B cell (primary cell): ENCODE results near the gene AKT2. TPM values are rescaled to one million over a fixed set of nuclear protein-coding genes. Genes with fewer than 3 reads are reported as not detected.

ENCODE experiments used
- ATAC-seq: fragments of 200-7000 bp; cut with Tn5 transposase; one replicate; pipeline ENCODE4 v1.10.0; 2021; ENCODE audit warnings: low read depth, mild to moderate bottlenecking, moderate number of reproducible peaks, moderate library complexity
- CTCF ChIA-PET: fragments of 350-600 bp; sonication (Branson Sonifier 250); formaldehyde crosslinking; loops from one replicate; lab custom pipeline; 2021; ENCODE audit warnings: antibody characterized with exemption, inconsistent platforms; lab: Charles Lee
- POLR2A ChIA-PET: fragments of 350-600 bp; sonication (Branson Sonifier 250); formaldehyde crosslinking; loops from one replicate; lab custom pipeline; 2021; ENCODE audit warnings: antibody characterized with exemption; lab: Charles Lee
- DNase-seq: peaks from one replicate; pipeline ENCODE4 v3.0.0; 2013
- H2AFZ ChIP-seq: 2 replicates; pipeline ENCODE4 v1.6.1; 2012; ENCODE audit warnings: mild to moderate bottlenecking, low read depth, low read length; ENCODE audit not compliant: insufficient read depth, poor library complexity, severe bottlenecking
- H3K27ac ChIP-seq, 2 donors: 1 replicate in 1 of 2; 2 replicates in 1 of 2; pipeline ENCODE4 v1.5.1; 2012 to 2013; ENCODE audit warnings: low read length in 2 of 2, mild to moderate bottlenecking in 2 of 2, moderate library complexity in 1 of 2
- H3K27me3 ChIP-seq, 4 experiments: fragments of 200-600 bp in 1 of 4; sonication (generic) in 1 of 4; replicated peaks in 1 of 4; 1 replicate in 2 of 4; 2 replicates in 2 of 4; pipeline versions ENCODE4 v1.6.1 to v1.7.0; 2013 to 2016; ENCODE audit warnings: low read length in 3 of 4, mild to moderate bottlenecking in 2 of 4, mixed read lengths in 1 of 4, moderate library complexity in 1 of 4; ENCODE audit not compliant: insufficient read depth in 4 of 4, control insufficient read depth in 3 of 4; ENCODE audit errors: control extremely low read depth in 1 of 4
- H3K36me3 ChIP-seq, 2 experiments: replicated peaks in 1 of 2; 1 replicate in 1 of 2; 2 replicates in 1 of 2; pipeline versions ENCODE4 v1.6.1 to v1.7.1; 2013; ENCODE audit warnings: low read length in 1 of 2; ENCODE audit not compliant: insufficient read depth in 2 of 2, control insufficient read depth in 1 of 2; ENCODE audit errors: control extremely low read depth in 1 of 2, extremely low read depth in 1 of 2
- H3K4me1 ChIP-seq, 2 donors: fragments of 200-600 bp in 1 of 2; sonication (generic) in 1 of 2; 1 replicate in 1 of 2; 2 replicates in 1 of 2; pipeline versions ENCODE4 v1.5.1 to v1.6.1; 2013 to 2017; ENCODE audit warnings: low read length in 2 of 2; ENCODE audit not compliant: control insufficient read depth in 2 of 2, insufficient read depth in 2 of 2
- H3K4me2 ChIP-seq: replicated peaks from 2 replicates; pipeline ENCODE3; 2012; ENCODE audit warnings: mild to moderate bottlenecking, low read depth, low read length; ENCODE audit not compliant: poor library complexity, severe bottlenecking
- H3K4me3 ChIP-seq, 5 experiments: fragments of 200-600 bp in 1 of 5; sonication (generic) in 1 of 5; 1 replicate in 3 of 5; 2 replicates in 2 of 5; pipeline versions ENCODE4 v1.5.1 to v1.7.0; 2011 to 2016; ENCODE audit warnings: low read length in 4 of 5, mild to moderate bottlenecking in 4 of 5, low read depth in 2 of 5, control low read depth in 1 of 5, moderate library complexity in 1 of 5; ENCODE audit not compliant: insufficient read depth in 1 of 5; ENCODE audit errors: control extremely low read depth in 1 of 5, extremely low read depth in 1 of 5
- H3K79me2 ChIP-seq: fragments of 200-600 bp; sonication (generic); one replicate; pipeline ENCODE4 v1.6.0; 2016; ENCODE audit warnings: low read length; ENCODE audit not compliant: control insufficient read depth, insufficient read depth
- H3K9ac ChIP-seq: fragments of 200-600 bp; sonication (generic); 2 replicates; pipeline ENCODE4 v1.6.1; 2017; ENCODE audit warnings: mild to moderate bottlenecking, low read length, moderate library complexity
- H3K9me3 ChIP-seq, 3 donors: one replicate each; pipeline versions ENCODE4 v1.6.1 to v1.7.1; 2013; ENCODE audit warnings: low read length in 2 of 3; ENCODE audit not compliant: control insufficient read depth in 2 of 3, insufficient read depth in 1 of 3; ENCODE audit errors: control extremely low read depth in 1 of 3
- H4K20me1 ChIP-seq: 2 replicates; pipeline ENCODE4 v1.6.0; 2012; ENCODE audit warnings: mild to moderate bottlenecking, low read length; ENCODE audit not compliant: insufficient read depth, control insufficient read depth, poor library complexity, severe bottlenecking
- H3K27ac Mint-ChIP-seq: one replicate; pipeline ENCODE4 v1.8.0; 2021; ENCODE audit warnings: mixed read lengths
- H3K27me3 Mint-ChIP-seq: one replicate; pipeline ENCODE4 v1.8.0; 2021; ENCODE audit warnings: mixed read lengths
- H3K4me1 Mint-ChIP-seq: one replicate; pipeline ENCODE4 v1.8.0; 2021; ENCODE audit warnings: mixed read lengths
- H3K4me3 Mint-ChIP-seq: one replicate; pipeline ENCODE4 v1.8.0; 2021; ENCODE audit warnings: mixed read lengths
- H3K9me3 Mint-ChIP-seq: one replicate; pipeline ENCODE4 v1.8.0; 2022; ENCODE audit warnings: mixed read lengths; ENCODE audit not compliant: insufficient read depth
- CTCF ChIP-seq: fragments of 200-600 bp; IDR thresholded peaks from one replicate; pipeline ENCODE4 v1.8.0; 2022; ENCODE audit warnings: antibody characterized with exemption, mild to moderate bottlenecking
- EZH2 ChIP-seq: IDR thresholded peaks from 2 replicates; pipeline ENCODE4 v1.6.1; 2012; ENCODE audit warnings: borderline replicate concordance, low read depth, mild to moderate bottlenecking, moderate library complexity, low read length; ENCODE audit not compliant: insufficient read depth, poor library complexity, severe bottlenecking
- WGBS: methylation state at CpG from one replicate; pipeline ENCODE4 v1.1.5; 2013; ENCODE audit warnings: missing lambda C conversion rate; ENCODE audit not compliant: insufficient coverage; 5-methylcytosine and 5-hydroxymethylcytosine counted together
- intact Hi-C: fragments of 100-400 bp; cut with micrococcal nuclease; formaldehyde crosslinking; loops from one replicate; pipeline ENCODE4 v1.10.0; 2022
- polyA plus RNA-seq: library from polyadenylated mRNA; depleted of rRNA; stranded (reverse); fragments of >200 nt; gene quantifications from 2 replicates; pipeline ENCODE4 v1.2.3, GENCODE V29; 2012
- total RNA-seq, 2 donors: library from RNA; stranded (reverse); fragments of 120-200 nt in 1 of 2; gene quantifications; 1 replicate in 1 of 2; 2 replicates in 1 of 2; pipeline versions ENCODE4 v1.2.3 to v1.2.4, GENCODE V29; 2013 to 2022

The AKT2 gene
- total and polyA plus RNA-seq, 2 donors (not counting 1 experiment from before 2014, with no cell fraction given) = 195 to 243 TPM

GRCh38 chr19:40224342-40225150 lies 60.6 kb downstream of the AKT2 start:
- no peak overlapping the region for H3K27ac Mint-ChIP-seq
- H3K4me3 Mint-ChIP-seq = no peak overlapping the region
- H3K27me3 Mint-ChIP-seq = peaks cover 32% of the 10 kb centered on the region
- Histone ChIP-seq H3K9me3 (peaks cover 0 to 35% (median 0%) of the 10 kb centered on the region in 3 donors), H4K20me1 (no peaks in the 10 kb centered on the region), H3K79me2 (no peaks in the 10 kb centered on the region), H3K4me3 (no peak overlapping the region), H3K36me3 (no peaks in the 10 kb centered on the region), H3K4me1 (peaks cover 25 to 28% of the 10 kb centered on the region in 2 donors), H3K9ac (no peak overlapping the region), H2AFZ (no peak overlapping the region), H3K27me3 (peaks cover 0 to 49% (median 30%) of the 10 kb centered on the region in 4 experiments), H3K27ac (no peak overlapping the region), H3K4me2 (no peak overlapping the region)
- ChIA-PET CTCF (no interaction called here), POLR2A (interaction anchor here (0.7 kb wide), 1 partner anchor 16 kb away, joined by 4 read pairs; no protein-coding TSS in a partner anchor)
- H3K9me3 Mint-ChIP-seq = no peaks in the 10 kb centered on the region
- intact Hi-C loops = no loop called here
- ATAC-seq (no peak), DNase-seq (no peak)
- WGBS = 83% methylated on average over 32 of the region's 32 CpGs
- peaks cover 20% of the 10 kb centered on the region for H3K4me1 Mint-ChIP-seq
- no peak for TF ChIP-seq EZH2
- no peak for TF ChIP-seq CTCF
